B cell (primary cell): ENCODE measurements around the gene CUTC. TPM values are rescaled to one million over a fixed set of nuclear protein-coding genes. Genes with fewer than 3 reads are reported as not detected.

Experiments
- ATAC-seq: fragments of 200-7000 bp; cut with Tn5 transposase; one replicate; pipeline ENCODE4 v1.10.0; 2021; ENCODE audit warnings: low read depth, mild to moderate bottlenecking, moderate number of reproducible peaks, moderate library complexity
- CTCF ChIA-PET: fragments of 350-600 bp; sonication (Branson Sonifier 250); formaldehyde crosslinking; loops from one replicate; lab custom pipeline; 2021; ENCODE audit warnings: antibody characterized with exemption, inconsistent platforms; lab: Charles Lee
- POLR2A ChIA-PET: fragments of 350-600 bp; sonication (Branson Sonifier 250); formaldehyde crosslinking; loops from one replicate; lab custom pipeline; 2021; ENCODE audit warnings: antibody characterized with exemption; lab: Charles Lee
- DNase-seq: peaks from one replicate; pipeline ENCODE4 v3.0.0; 2013
- H2AFZ ChIP-seq: 2 replicates; pipeline ENCODE4 v1.6.1; 2012; ENCODE audit warnings: mild to moderate bottlenecking, low read depth, low read length; ENCODE audit not compliant: insufficient read depth, poor library complexity, severe bottlenecking
- H3K27ac ChIP-seq, 2 donors: 1 replicate in 1 of 2; 2 replicates in 1 of 2; pipeline ENCODE4 v1.5.1; 2012 to 2013; ENCODE audit warnings: low read length in 2 of 2, mild to moderate bottlenecking in 2 of 2, moderate library complexity in 1 of 2
- H3K27me3 ChIP-seq, 4 experiments: fragments of 200-600 bp in 1 of 4; sonication (generic) in 1 of 4; replicated peaks in 1 of 4; 1 replicate in 2 of 4; 2 replicates in 2 of 4; pipeline versions ENCODE4 v1.6.1 to v1.7.0; 2013 to 2016; ENCODE audit warnings: low read length in 3 of 4, mild to moderate bottlenecking in 2 of 4, mixed read lengths in 1 of 4, moderate library complexity in 1 of 4; ENCODE audit not compliant: insufficient read depth in 4 of 4, control insufficient read depth in 3 of 4; ENCODE audit errors: control extremely low read depth in 1 of 4
- H3K36me3 ChIP-seq, 2 experiments: replicated peaks in 1 of 2; 1 replicate in 1 of 2; 2 replicates in 1 of 2; pipeline versions ENCODE4 v1.6.1 to v1.7.1; 2013; ENCODE audit warnings: low read length in 1 of 2; ENCODE audit not compliant: insufficient read depth in 2 of 2, control insufficient read depth in 1 of 2; ENCODE audit errors: control extremely low read depth in 1 of 2, extremely low read depth in 1 of 2
- H3K4me1 ChIP-seq, 2 donors: fragments of 200-600 bp in 1 of 2; sonication (generic) in 1 of 2; 1 replicate in 1 of 2; 2 replicates in 1 of 2; pipeline versions ENCODE4 v1.5.1 to v1.6.1; 2013 to 2017; ENCODE audit warnings: low read length in 2 of 2; ENCODE audit not compliant: control insufficient read depth in 2 of 2, insufficient read depth in 2 of 2
- H3K4me2 ChIP-seq: replicated peaks from 2 replicates; pipeline ENCODE3; 2012; ENCODE audit warnings: mild to moderate bottlenecking, low read depth, low read length; ENCODE audit not compliant: poor library complexity, severe bottlenecking
- H3K4me3 ChIP-seq, 5 experiments: fragments of 200-600 bp in 1 of 5; sonication (generic) in 1 of 5; 1 replicate in 3 of 5; 2 replicates in 2 of 5; pipeline versions ENCODE4 v1.5.1 to v1.7.0; 2011 to 2016; ENCODE audit warnings: low read length in 4 of 5, mild to moderate bottlenecking in 4 of 5, low read depth in 2 of 5, control low read depth in 1 of 5, moderate library complexity in 1 of 5; ENCODE audit not compliant: insufficient read depth in 1 of 5; ENCODE audit errors: control extremely low read depth in 1 of 5, extremely low read depth in 1 of 5
- H3K79me2 ChIP-seq: fragments of 200-600 bp; sonication (generic); one replicate; pipeline ENCODE4 v1.6.0; 2016; ENCODE audit warnings: low read length; ENCODE audit not compliant: control insufficient read depth, insufficient read depth
- H3K9ac ChIP-seq: fragments of 200-600 bp; sonication (generic); 2 replicates; pipeline ENCODE4 v1.6.1; 2017; ENCODE audit warnings: mild to moderate bottlenecking, low read length, moderate library complexity
- H3K9me3 ChIP-seq, 3 donors: one replicate each; pipeline versions ENCODE4 v1.6.1 to v1.7.1; 2013; ENCODE audit warnings: low read length in 2 of 3; ENCODE audit not compliant: control insufficient read depth in 2 of 3, insufficient read depth in 1 of 3; ENCODE audit errors: control extremely low read depth in 1 of 3
- H4K20me1 ChIP-seq: 2 replicates; pipeline ENCODE4 v1.6.0; 2012; ENCODE audit warnings: mild to moderate bottlenecking, low read length; ENCODE audit not compliant: insufficient read depth, control insufficient read depth, poor library complexity, severe bottlenecking
- H3K27ac Mint-ChIP-seq: one replicate; pipeline ENCODE4 v1.8.0; 2021; ENCODE audit warnings: mixed read lengths
- H3K27me3 Mint-ChIP-seq: one replicate; pipeline ENCODE4 v1.8.0; 2021; ENCODE audit warnings: mixed read lengths
- H3K4me1 Mint-ChIP-seq: one replicate; pipeline ENCODE4 v1.8.0; 2021; ENCODE audit warnings: mixed read lengths
- H3K4me3 Mint-ChIP-seq: one replicate; pipeline ENCODE4 v1.8.0; 2021; ENCODE audit warnings: mixed read lengths
- H3K9me3 Mint-ChIP-seq: one replicate; pipeline ENCODE4 v1.8.0; 2022; ENCODE audit warnings: mixed read lengths; ENCODE audit not compliant: insufficient read depth
- EZH2 ChIP-seq: IDR thresholded peaks from 2 replicates; pipeline ENCODE4 v1.6.1; 2012; ENCODE audit warnings: borderline replicate concordance, low read depth, mild to moderate bottlenecking, moderate library complexity, low read length; ENCODE audit not compliant: insufficient read depth, poor library complexity, severe bottlenecking
- WGBS: methylation state at CpG from one replicate; pipeline ENCODE4 v1.1.5; 2013; ENCODE audit warnings: missing lambda C conversion rate; ENCODE audit not compliant: insufficient coverage; 5-methylcytosine and 5-hydroxymethylcytosine counted together
- intact Hi-C: fragments of 100-400 bp; cut with micrococcal nuclease; formaldehyde crosslinking; loops from one replicate; pipeline ENCODE4 v1.10.0; 2022
- polyA plus RNA-seq: library from polyadenylated mRNA; depleted of rRNA; stranded (reverse); fragments of >200 nt; gene quantifications from 2 replicates; pipeline ENCODE4 v1.2.3, GENCODE V29; 2012
- total RNA-seq, 2 donors: library from RNA; stranded (reverse); fragments of 120-200 nt in 1 of 2; gene quantifications; 1 replicate in 1 of 2; 2 replicates in 1 of 2; pipeline versions ENCODE4 v1.2.3 to v1.2.4, GENCODE V29; 2013 to 2022
- TF ChIP-seq, protein P1 (sequence below): fragments of 200-600 bp; IDR thresholded peaks from one replicate; pipeline ENCODE4 v1.8.0; 2022; ENCODE audit warnings: antibody characterized with exemption, mild to moderate bottlenecking

The CUTC gene
- total and polyA plus RNA-seq, 2 donors (not counting 1 experiment from before 2014, with no cell fraction given), result 22.8 to 33.3 TPM

DNA sequence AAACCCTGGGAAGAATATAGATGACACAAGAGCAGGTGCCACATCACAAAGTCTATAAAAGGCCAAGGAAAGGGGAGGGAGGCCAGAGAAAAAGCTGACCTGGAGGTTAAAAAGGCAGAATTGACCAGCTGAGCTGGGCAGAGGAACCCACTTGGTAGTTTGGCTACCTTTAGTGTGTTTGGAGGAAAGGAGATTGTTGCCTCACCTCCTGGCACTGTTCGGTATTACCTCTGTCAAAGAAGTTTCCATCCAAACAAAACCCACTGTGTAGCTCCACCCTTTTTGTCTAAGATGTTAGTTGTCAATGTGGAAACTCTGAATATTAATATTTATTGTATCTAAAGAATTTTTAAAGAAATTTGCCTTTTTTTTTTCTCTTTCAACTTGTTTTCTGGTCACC is 49.3 kb upstream of the CUTC start:
- CTCF ChIA-PET, result no interaction called here
- no peak for ATAC-seq

DNA sequence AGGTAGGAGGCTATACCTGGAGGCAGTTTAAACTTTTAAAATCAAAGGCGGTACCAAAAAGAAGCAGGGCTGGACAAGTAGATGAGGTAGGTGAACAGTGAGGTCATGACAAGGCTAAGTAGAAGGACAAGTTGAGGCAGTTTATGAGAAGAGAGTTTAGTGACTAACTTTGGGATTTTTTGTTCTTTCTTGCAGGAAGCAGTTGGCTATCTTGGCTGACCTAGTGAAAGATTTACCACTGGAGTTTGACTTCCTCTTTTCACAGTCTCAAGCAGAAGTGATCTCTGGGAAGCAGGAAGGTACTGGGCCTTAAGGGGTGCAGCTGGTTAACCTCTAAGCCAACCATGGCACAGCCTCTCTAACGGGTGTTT is 46.5 kb upstream of the CUTC start:
- Histone ChIP-seq H3K4me3 (no peak overlapping the region), H3K4me2 (no peak overlapping the region), H3K79me2 (no peaks in the 10 kb centered on the region), H3K4me1 (peaks cover 4 to 9% of the 10 kb centered on the region in 2 donors), H3K9me3 (no peaks in the 10 kb centered on the region), H3K9ac (no peak overlapping the region), H3K36me3 (no peaks in the 10 kb centered on the region), H4K20me1 (no peaks in the 10 kb centered on the region), H3K27me3 (no peaks in the 10 kb centered on the region), H2AFZ (no peak overlapping the region), H3K27ac (no peak overlapping the region)
- H3K27ac Mint-ChIP-seq, result peak overlapping the region; percentile 0
- no peaks in the 10 kb centered on the region for H3K27me3 Mint-ChIP-seq
- ChIA-PET CTCF (no interaction called here), POLR2A (no interaction called here)
- peak; percentile 47 for ATAC-seq
- peaks cover 8% of the 10 kb centered on the region for H3K4me1 Mint-ChIP-seq
- H3K9me3 Mint-ChIP-seq, result no peaks in the 10 kb centered on the region
- 38% methylated on average over 1 of the region's 2 CpGs for WGBS
- peak; percentile 22 for DNase-seq
- TF ChIP-seq, protein P1, sequence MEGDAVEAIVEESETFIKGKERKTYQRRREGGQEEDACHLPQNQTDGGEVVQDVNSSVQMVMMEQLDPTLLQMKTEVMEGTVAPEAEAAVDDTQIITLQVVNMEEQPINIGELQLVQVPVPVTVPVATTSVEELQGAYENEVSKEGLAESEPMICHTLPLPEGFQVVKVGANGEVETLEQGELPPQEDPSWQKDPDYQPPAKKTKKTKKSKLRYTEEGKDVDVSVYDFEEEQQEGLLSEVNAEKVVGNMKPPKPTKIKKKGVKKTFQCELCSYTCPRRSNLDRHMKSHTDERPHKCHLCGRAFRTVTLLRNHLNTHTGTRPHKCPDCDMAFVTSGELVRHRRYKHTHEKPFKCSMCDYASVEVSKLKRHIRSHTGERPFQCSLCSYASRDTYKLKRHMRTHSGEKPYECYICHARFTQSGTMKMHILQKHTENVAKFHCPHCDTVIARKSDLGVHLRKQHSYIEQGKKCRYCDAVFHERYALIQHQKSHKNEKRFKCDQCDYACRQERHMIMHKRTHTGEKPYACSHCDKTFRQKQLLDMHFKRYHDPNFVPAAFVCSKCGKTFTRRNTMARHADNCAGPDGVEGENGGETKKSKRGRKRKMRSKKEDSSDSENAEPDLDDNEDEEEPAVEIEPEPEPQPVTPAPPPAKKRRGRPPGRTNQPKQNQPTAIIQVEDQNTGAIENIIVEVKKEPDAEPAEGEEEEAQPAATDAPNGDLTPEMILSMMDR, result no peak
- TF ChIP-seq EZH2, result no peak
- intact Hi-C loops, result no loop called here
- H3K4me3 Mint-ChIP-seq, result no peak overlapping the region

More for the DNA sequence above, 49.3 kb upstream of the CUTC start:
- H3K27me3 Mint-ChIP-seq, result no peaks in the 10 kb centered on the region
- H3K4me2 ChIP-seq, result no peak overlapping the region
- no peaks in the 10 kb centered on the region for H3K27me3 ChIP-seq
- H3K36me3 ChIP-seq, result no peaks in the 10 kb centered on the region
- H3K4me1 Mint-ChIP-seq, result peaks cover 8% of the 10 kb centered on the region
- DNase-seq, result no peak
- WGBS, result no CpG with 5 or more reads among the region's 1 CpG
- POLR2A ChIA-PET, result no interaction called here
- no peaks in the 10 kb centered on the region for H4K20me1 ChIP-seq
- H2AFZ ChIP-seq, result no peak overlapping the region
- TF ChIP-seq, protein P1, result peak; percentile 17
- TF ChIP-seq EZH2, result no peak
- H3K27ac Mint-ChIP-seq, result no peak overlapping the region
- no peaks in the 10 kb centered on the region for H3K9me3 ChIP-seq
- no peak overlapping the region for H3K4me3 ChIP-seq
- peaks cover 4 to 9% of the 10 kb centered on the region in 2 donors for H3K4me1 ChIP-seq
- H3K27ac ChIP-seq, result no peak overlapping the region
- H3K4me3 Mint-ChIP-seq, result no peak overlapping the region
- H3K79me2 ChIP-seq, result no peaks in the 10 kb centered on the region
- intact Hi-C loops, result no loop called here
- no peak overlapping the region for H3K9ac ChIP-seq
- no peaks in the 10 kb centered on the region for H3K9me3 Mint-ChIP-seq
